Brain microvascular endothelial cell (primary cell): ENCODE measurements around the gene GBGT1.

Experiments
- DNase-seq: peaks from one replicate; pipeline ENCODE4 v3.0.0-alpha.2; 2020
- H3K27ac ChIP-seq: fragments of 250-450 bp; sonication (Bioruptor Pico); 2 replicates; pipeline ENCODE4 v1.5.1; 2020; ENCODE audit warnings: mild to moderate bottlenecking, moderate library complexity
- H3K27me3 ChIP-seq: fragments of 250-450 bp; sonication (Bioruptor Pico); replicated peaks from 2 replicates; pipeline ENCODE4 v1.5.1; 2020; ENCODE audit warnings: mild to moderate bottlenecking
- H3K36me3 ChIP-seq: fragments of 250-450 bp; sonication (Bioruptor Pico); replicated peaks from 2 replicates; pipeline ENCODE4 v1.5.1; 2020; ENCODE audit warnings: mild to moderate bottlenecking
- H3K4me3 ChIP-seq: 2 replicates; pipeline ENCODE4 v1.5.1; 2011; ENCODE audit warnings: low read depth, mild to moderate bottlenecking, control low read depth, low read length, moderate library complexity
- CTCF ChIP-seq: IDR thresholded peaks from 2 replicates; pipeline ENCODE4 v1.5.1; 2011; ENCODE audit warnings: low read depth, mild to moderate bottlenecking, moderate library complexity, low read length, control low read depth, inconsistent platforms; ENCODE audit errors: missing control alignments
- in situ Hi-C: cut with HindIII; loops from 2 replicates; pipeline ENCODE4 v1.10.0; 2017; ENCODE audit warnings: low sequenced_read_pairs, low pct_ligation_motif_present

GBGT1 gene

GRCh38 chr9:133114886-133115603 lies 48.7 kb downstream of the GBGT1 start:
- Histone ChIP-seq H3K4me3 (no peak overlapping the region), H3K36me3 (no peaks in the 10 kb centered on the region), H3K27me3 (no peaks in the 10 kb centered on the region), H3K27ac (peak overlapping the region; percentile 32)
- in situ Hi-C loops: no loop called here
- TF ChIP-seq CTCF: no peak
- no peak for DNase-seq

- Histone ChIP-seq H3K27me3 (no peaks in the 10 kb centered on the region), H3K27ac (no peak overlapping the region), H3K36me3 (peaks cover 2% of the 10 kb centered on the region), H3K4me3 (no peak overlapping the region)
- TF ChIP-seq CTCF: no peak
- DNase-seq: no peak
- in situ Hi-C loops: no loop called here
Measured at GRCh38 chr9:133113949-133114885, 49.5 kb downstream of the GBGT1 start.

- no peak for DNase-seq
- TF ChIP-seq CTCF: no peak
- no peak overlapping the region for H3K27ac ChIP-seq
- peaks cover 7% of the 10 kb centered on the region for H3K36me3 ChIP-seq
- no peaks in the 10 kb centered on the region for H3K27me3 ChIP-seq
- in situ Hi-C loops: no loop called here
- no peak overlapping the region for H3K4me3 ChIP-seq
Measured at GRCh38 chr9:133113163-133113948, 50.4 kb downstream of the GBGT1 start.

- no peak for DNase-seq
- Histone ChIP-seq H3K27ac (no peak overlapping the region), H3K36me3 (peaks cover 11% of the 10 kb centered on the region), H3K4me3 (no peak overlapping the region), H3K27me3 (no peaks in the 10 kb centered on the region)
- TF ChIP-seq CTCF: no peak
- in situ Hi-C loops: no loop called here
Measured at GRCh38 chr9:133112663-133113026, 51.1 kb downstream of the GBGT1 start.

GRCh38 chr9:133111808-133112662 lies 51.7 kb downstream of the GBGT1 start:
- Histone ChIP-seq H3K4me3 (no peak overlapping the region), H3K36me3 (peaks cover 13% of the 10 kb centered on the region), H3K27ac (no peak overlapping the region), H3K27me3 (no peaks in the 10 kb centered on the region)
- no peak for DNase-seq
- TF ChIP-seq CTCF: no peak
- in situ Hi-C loops: no loop called here
